ENCODE data around the gene TES. TPM values are rescaled to one million over a fixed set of nuclear protein-coding genes. Genes with fewer than 3 reads are reported as not detected.

TES gene
- total RNA-seq, 1 experiment from 2014 or later = 28.2 TPM

GRCh38 chr7:116172353-116172752, 38.0 kb upstream of the TES start:
- H2BK5ac ChIP-seq (ENCODE audit: insufficient read length, low read length) = no peak overlapping the region
- no peak overlapping the region for H3K56ac ChIP-seq (ENCODE audit: insufficient read length, low read depth, low read length)
- no peak overlapping the region for H3K23ac ChIP-seq (ENCODE audit: insufficient read length, low read depth, low read length)
- H3K23me2 ChIP-seq (ENCODE audit: insufficient read length, low read depth, low read length, poor library complexity, severe bottlenecking) = no peaks in the 10 kb centered on the region
- H3K79me1 ChIP-seq (ENCODE audit: insufficient read depth, low read depth, low read length, poor library complexity, severe bottlenecking) = no peaks in the 10 kb centered on the region
- Mint-ChIP-seq H3K27me3 (ENCODE audit: low read depth) (peaks cover 15% of the 10 kb centered on the region), H3K9me3 (peaks cover 8 to 12% of the 10 kb centered on the region in 2 experiments), H3K4me1 (peaks cover 9 to 14% of the 10 kb centered on the region in 2 experiments), H3K4me3 (no peak overlapping the region), H3K27ac (no peak overlapping the region), H3K36me3 (ENCODE audit: insufficient read depth in 1 of 3, low read depth in 3 of 3) (peaks cover 0 to 7% (median 3%) of the 10 kb centered on the region in 3 experiments; a peak in 4 of 7 replicates)
- H4K20me1 ChIP-seq (ENCODE audit: control insufficient read depth, insufficient read depth, insufficient read length) = no peaks in the 10 kb centered on the region
- no peak overlapping the region for H4K5ac ChIP-seq (ENCODE audit: insufficient read length, low read depth, low read length)
- H2BK15ac ChIP-seq (ENCODE audit: low read depth, low read length) = no peak overlapping the region
- no peak for DNase-seq
- H3K4ac ChIP-seq (ENCODE audit: low read depth, low read length) = no peak overlapping the region
- H3K27ac ChIP-seq (ENCODE audit: insufficient read length, low read depth, low read length) = no peak overlapping the region
- H2AFZ ChIP-seq (ENCODE audit: low read length) = no peak overlapping the region
- H4K8ac ChIP-seq (replicated peaks; ENCODE audit: insufficient read length, low read depth, low read length) = no peak overlapping the region
- no peak overlapping the region for H3K18ac ChIP-seq (ENCODE audit: insufficient read length, low read depth, low read length)
- no peak overlapping the region for H2BK20ac ChIP-seq (ENCODE audit: low read depth, low read length, poor library complexity, severe bottlenecking)
- H2BK120ac ChIP-seq (ENCODE audit: low read depth, low read length, poor library complexity, severe bottlenecking) = no peak overlapping the region
- no peak overlapping the region for H3K9ac ChIP-seq (ENCODE audit: extremely low read depth, insufficient read length, low read length)
- no peak overlapping the region for H3T11ph ChIP-seq (ENCODE audit: low read length)
- no peak for TF ChIP-seq CTCF (conservative IDR thresholded peaks at IDR 0.05)
- H3K27me3 ChIP-seq (ENCODE audit: insufficient read depth, low read length) = no peaks in the 10 kb centered on the region
- H2BK12ac ChIP-seq (ENCODE audit: insufficient read length, low read depth, low read length) = no peak overlapping the region
- peaks cover 4% of the 10 kb centered on the region; the same call in 1 of the 2 replicates for H3K4me1 ChIP-seq (ENCODE audit: insufficient read depth, low read length)
- H2AK5ac ChIP-seq (ENCODE audit: insufficient read length, low read length) = no peak overlapping the region
- no peak overlapping the region for H4K91ac ChIP-seq (ENCODE audit: insufficient read length, low read depth, low read length)
- H3K4me2 ChIP-seq (ENCODE audit: insufficient read depth, insufficient read length, low read length) = no peak overlapping the region
- no peaks in the 10 kb centered on the region for H3K79me2 ChIP-seq (ENCODE audit: insufficient read depth, low read length)
- H3K14ac ChIP-seq (ENCODE audit: insufficient read depth, low read length) = no peak overlapping the region
- peaks cover 5% of the 10 kb centered on the region for H3K9me3 ChIP-seq (ENCODE audit: control insufficient read depth, low read depth, low read length)
